ENCODE data around the gene SLC10A7.

- TF ChIP-seq CTCF (IDR thresholded peaks at IDR 0.05), result no peak
- TF ChIP-seq POLR2AphosphoS5 (IDR thresholded peaks at IDR 0.05), result no peak
- no peak for TF ChIP-seq POLR2A (IDR thresholded peaks at IDR 0.05)
Observed at GRCh38 chr4:146207410-146207809, 314.3 kb downstream of the SLC10A7 start.
